HG03060 (cell line): ENCODE results near the gene GABRG2.

Experiments used
- ATAC-seq: cut with Tn5 transposase; IDR thresholded peaks from one replicate; pipeline ENCODE4 v1.9.1; 2021; ENCODE audit warnings: low read depth, moderate number of reproducible peaks; ENCODE audit not compliant: unreplicated experiment

GABRG2 gene

DNA sequence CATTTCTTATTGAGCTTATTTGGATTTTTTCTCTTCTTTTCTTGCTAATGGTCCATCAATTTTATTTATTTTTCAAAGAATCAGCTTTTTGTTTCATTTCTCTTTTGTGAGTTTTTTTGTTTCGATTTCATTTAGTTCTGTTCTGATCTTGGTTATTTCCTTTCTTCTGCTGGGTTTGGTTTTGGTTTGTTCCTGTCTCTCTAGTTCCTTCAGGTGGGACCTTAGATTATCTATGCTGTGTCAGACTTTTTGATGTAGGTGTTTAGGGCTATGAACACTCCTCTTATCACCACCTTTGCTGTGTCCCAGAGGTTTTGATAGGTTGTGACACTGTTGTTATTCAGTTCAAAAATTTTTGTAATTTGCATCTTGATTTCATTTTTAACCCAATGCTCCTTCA, 119.8 kb downstream of the GABRG2 start:
- ATAC-seq: no peak

GRCh38 chr5:162189719-162190118, 122.1 kb downstream of the GABRG2 start:
- no peak for ATAC-seq

- no peak for ATAC-seq
These were observed 125.4 kb downstream of the GABRG2 start for GRCh38 chr5:162193012-162193411.

DNA sequence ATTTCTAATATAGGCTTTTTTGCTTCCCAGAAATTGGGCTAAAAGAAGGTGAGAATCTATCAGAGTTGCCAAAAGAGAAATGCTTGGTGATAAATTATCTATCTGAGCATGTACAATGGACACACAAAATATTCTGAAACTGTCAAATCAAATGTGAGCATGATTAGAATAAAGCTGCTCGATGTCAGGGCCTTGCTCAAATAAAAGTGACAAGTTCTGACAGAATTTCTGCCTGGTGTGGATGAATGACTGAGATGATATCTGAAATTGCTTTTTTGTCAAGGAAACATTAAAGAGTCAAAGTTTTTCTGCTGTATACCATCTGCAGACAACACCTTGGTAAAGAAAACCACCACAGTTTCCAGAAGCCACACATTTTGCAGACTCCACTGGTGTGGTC, 128.8 kb downstream of the GABRG2 start:
- ATAC-seq: no peak

GRCh38 chr5:162202285-162202880, 134.8 kb downstream of the GABRG2 start:
- no peak for ATAC-seq
